Activated CD8-positive, alpha-beta T cell treated with anti-CD3 and anti-CD28 coated beads for 36 hours (primary cell): ENCODE measurements around the gene CASQ1. TPM values are rescaled to one million over a fixed set of nuclear protein-coding genes. Genes with fewer than 3 reads are reported as not detected.
A peak's percentile ranks its signal among the peaks of the same experiment; 100 is the strongest.

Source experiments
- ATAC-seq: fragments of 200-7000 bp; cut with Tn5 transposase; one replicate; pipeline ENCODE4 v1.10.0; 2021; ENCODE audit warnings: mild to moderate bottlenecking, moderate library complexity
- CTCF ChIA-PET: fragments of 350-600 bp; sonication (Branson Sonifier 250); formaldehyde crosslinking; loops from one replicate; lab custom pipeline; 2021; ENCODE audit warnings: antibody characterized with exemption; lab: Charles Lee
- POLR2A ChIA-PET: fragments of 350-600 bp; sonication (Branson Sonifier 250); formaldehyde crosslinking; loops from one replicate; lab custom pipeline; 2021; ENCODE audit warnings: antibody characterized with exemption; lab: Charles Lee
- DNase-seq: peaks from one replicate; pipeline ENCODE4 v3.0.0-alpha.2; 2020
- H3K27ac Mint-ChIP-seq: one replicate; pipeline ENCODE4 v1.8.0; 2021; ENCODE audit warnings: mild to moderate bottlenecking, mixed read lengths
- H3K27me3 Mint-ChIP-seq: one replicate; pipeline ENCODE4 v1.8.0; 2021; ENCODE audit warnings: mixed read lengths
- H3K36me3 Mint-ChIP-seq: one replicate; pipeline ENCODE4 v1.8.0; 2021; ENCODE audit warnings: low read depth, mixed read lengths
- H3K4me1 Mint-ChIP-seq: one replicate; pipeline ENCODE4 v1.8.0; 2021; ENCODE audit warnings: low read depth, mixed read lengths
- H3K4me3 Mint-ChIP-seq: one replicate; pipeline ENCODE4 v1.8.0; 2021; ENCODE audit warnings: mild to moderate bottlenecking, moderate library complexity, mixed read lengths
- H3K9me3 Mint-ChIP-seq: one replicate; pipeline ENCODE4 v1.8.0; 2021; ENCODE audit warnings: mixed read lengths
- intact Hi-C: fragments of 100-400 bp; cut with micrococcal nuclease; formaldehyde crosslinking; loops from one replicate; pipeline ENCODE4 v1.10.0; 2022
- total RNA-seq, 2 experiments: library from RNA; stranded (reverse); gene quantifications; one replicate each; pipeline ENCODE4 v1.2.3, GENCODE V29; 2021
- TF ChIP-seq, protein P1 (sequence below): fragments of 200-600 bp; IDR thresholded peaks from one replicate; pipeline ENCODE4 v1.8.0; 2022; ENCODE audit warnings: antibody characterized with exemption, mild to moderate bottlenecking

Gene CASQ1
- total RNA-seq, 2 experiments from 2014 or later = not detected

- Mint-ChIP-seq H3K4me3 (peak overlapping the region; percentile 82), H3K9me3 (no peaks in the 10 kb centered on the region), H3K4me1 (peaks cover 41% of the 10 kb centered on the region), H3K27me3 (no peaks in the 10 kb centered on the region), H3K36me3 (peaks cover 10% of the 10 kb centered on the region), H3K27ac (peak overlapping the region; percentile 82)
- ChIA-PET CTCF (interaction anchor here (0.6 to 5.9 kb wide), 9 partner anchors 9 to 119 kb away, joined by 3 to 31 read pairs (median 10); partner anchors contain the start of gene CASQ1), POLR2A (interaction anchor here (0.7 to 2.6 kb wide), 8 partner anchors 9 to 134 kb away, joined by 3 to 6 read pairs (median 3); no protein-coding TSS in a partner anchor)
- DNase-seq (peak; percentile 20), ATAC-seq (peak; percentile 26)
- TF ChIP-seq, protein P1, sequence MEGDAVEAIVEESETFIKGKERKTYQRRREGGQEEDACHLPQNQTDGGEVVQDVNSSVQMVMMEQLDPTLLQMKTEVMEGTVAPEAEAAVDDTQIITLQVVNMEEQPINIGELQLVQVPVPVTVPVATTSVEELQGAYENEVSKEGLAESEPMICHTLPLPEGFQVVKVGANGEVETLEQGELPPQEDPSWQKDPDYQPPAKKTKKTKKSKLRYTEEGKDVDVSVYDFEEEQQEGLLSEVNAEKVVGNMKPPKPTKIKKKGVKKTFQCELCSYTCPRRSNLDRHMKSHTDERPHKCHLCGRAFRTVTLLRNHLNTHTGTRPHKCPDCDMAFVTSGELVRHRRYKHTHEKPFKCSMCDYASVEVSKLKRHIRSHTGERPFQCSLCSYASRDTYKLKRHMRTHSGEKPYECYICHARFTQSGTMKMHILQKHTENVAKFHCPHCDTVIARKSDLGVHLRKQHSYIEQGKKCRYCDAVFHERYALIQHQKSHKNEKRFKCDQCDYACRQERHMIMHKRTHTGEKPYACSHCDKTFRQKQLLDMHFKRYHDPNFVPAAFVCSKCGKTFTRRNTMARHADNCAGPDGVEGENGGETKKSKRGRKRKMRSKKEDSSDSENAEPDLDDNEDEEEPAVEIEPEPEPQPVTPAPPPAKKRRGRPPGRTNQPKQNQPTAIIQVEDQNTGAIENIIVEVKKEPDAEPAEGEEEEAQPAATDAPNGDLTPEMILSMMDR = no peak
- intact Hi-C loops = loop anchor here (2.0 to 5.0 kb wide), 2 partner anchors 30 to 102 kb away; no protein-coding TSS in a partner anchor
Observed at GRCh38 chr1:160204526-160205241, 14.3 kb downstream of the CASQ1 start.

DNA sequence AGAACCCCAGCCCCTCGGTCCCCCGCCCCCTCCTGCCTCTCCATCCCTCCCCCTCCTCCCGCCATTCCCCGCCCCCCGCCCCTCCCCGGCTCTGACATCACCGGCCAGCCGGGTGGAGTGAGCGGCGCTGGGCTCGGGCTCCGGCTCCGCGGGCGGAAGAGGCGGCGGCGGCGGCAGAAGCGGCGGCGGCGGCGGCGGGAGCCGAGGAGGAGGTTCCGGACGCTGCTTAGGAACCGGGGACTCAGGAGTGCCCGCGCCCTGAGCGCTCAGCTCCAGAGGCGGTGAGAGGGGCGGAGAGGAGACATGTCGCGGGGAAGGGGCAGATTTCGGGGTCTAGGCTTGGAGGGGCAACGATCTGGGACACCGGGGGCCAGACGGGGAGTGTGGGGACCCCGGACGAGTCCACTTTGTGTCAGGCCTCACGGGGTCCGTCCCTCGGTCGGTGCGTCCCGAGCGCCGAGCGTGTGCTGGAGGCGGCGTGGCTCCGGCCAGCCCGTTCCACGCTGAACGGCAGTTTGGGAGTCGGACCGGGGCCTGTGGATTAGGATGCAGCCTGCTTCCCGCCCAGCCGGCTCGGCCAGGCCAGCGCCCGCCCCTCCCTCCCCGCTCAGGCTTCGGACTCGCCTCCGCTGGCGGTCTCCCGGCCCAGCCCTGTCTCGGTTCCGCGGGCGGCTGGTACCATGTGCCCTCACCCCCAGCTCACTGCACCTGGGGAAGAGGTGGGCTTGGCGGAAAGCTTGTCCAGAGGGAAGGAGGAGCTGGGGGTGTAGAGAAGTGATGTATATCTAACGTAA lies 15.1 kb downstream of the CASQ1 start, which contains the start of gene PEA15:
PEA15 (plus strand) TSS at position 143 of the 794 bp plus-strand sequence. CDS start 6,161 bp downstream, outside the sequence.
- ATAC-seq (peak; percentile 76), DNase-seq (peak; percentile 70)
- H3K9me3 Mint-ChIP-seq = no peaks in the 10 kb centered on the region
- ChIA-PET POLR2A (interaction anchor here (0.7 to 2.6 kb wide), 10 partner anchors 9 to 134 kb away, joined by 3 to 6 read pairs (median 3); no protein-coding TSS in a partner anchor), CTCF (interaction anchor here (0.6 to 5.9 kb wide), 7 partner anchors 12 to 120 kb away, joined by 3 to 31 read pairs (median 8); no protein-coding TSS in a partner anchor)
- peaks cover 16% of the 10 kb centered on the region for H3K36me3 Mint-ChIP-seq
- H3K4me1 Mint-ChIP-seq = peaks cover 48% of the 10 kb centered on the region
- H3K4me3 Mint-ChIP-seq = peak within 1 kb of the TSS; percentile 82
- TF ChIP-seq, protein P1 = no peak
- no peaks in the 10 kb centered on the region for H3K27me3 Mint-ChIP-seq
- H3K27ac Mint-ChIP-seq = peak within 1 kb of the TSS; percentile 87
- intact Hi-C loops = loop anchor here (2.0 to 5.0 kb wide), 2 partner anchors 29 to 103 kb away; no protein-coding TSS in a partner anchor

- CTCF ChIA-PET = interaction anchor here (0.9 to 5.9 kb wide), 6 partner anchors 12 to 121 kb away, joined by 3 to 31 read pairs (median 6); no protein-coding TSS in a partner anchor
Observed at GRCh38 chr1:160206036-160206389, 15.6 kb downstream of the CASQ1 start.

DNA sequence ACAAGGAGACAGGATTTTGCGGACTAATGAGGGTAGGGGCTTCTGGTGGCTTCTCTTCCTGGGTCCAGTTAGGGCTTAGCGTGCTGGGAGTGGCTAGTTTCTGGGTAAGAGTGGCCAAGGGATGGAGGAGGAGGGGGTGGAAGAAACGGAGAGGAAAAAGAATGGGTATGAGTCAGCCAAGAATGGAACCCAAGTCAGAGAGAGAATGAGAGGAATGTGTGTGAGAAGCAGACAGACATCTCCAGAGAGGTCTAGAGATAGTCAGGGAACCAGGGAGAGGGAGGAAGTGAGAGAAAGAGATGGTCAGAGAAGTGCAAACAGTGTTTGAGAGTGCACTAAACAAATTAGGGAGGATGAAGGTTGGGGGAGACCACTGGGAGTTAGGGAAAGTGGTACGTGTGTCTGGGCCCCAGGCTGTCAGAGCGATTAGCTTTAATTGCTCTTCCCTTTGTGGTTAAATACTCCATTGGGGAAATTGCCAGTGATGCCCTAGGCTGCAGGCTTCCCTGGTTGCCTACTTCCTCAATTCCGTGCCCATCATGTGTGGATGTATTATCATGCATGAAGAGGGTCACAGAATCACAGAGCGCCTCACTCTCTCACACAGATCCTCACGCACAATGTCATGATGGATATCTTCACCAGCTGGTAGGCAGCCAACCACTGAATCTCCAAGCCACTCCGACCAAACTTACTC lies 16.2 kb downstream of the CASQ1 start:
- H3K27ac Mint-ChIP-seq = peak overlapping the region; percentile 74
- no peaks in the 10 kb centered on the region for H3K27me3 Mint-ChIP-seq
- ChIA-PET POLR2A (interaction anchor here (0.8 to 2.2 kb wide), 5 partner anchors 13 to 68 kb away, joined by 3 to 6 read pairs (median 3); no protein-coding TSS in a partner anchor), CTCF (interaction anchor here (1.0 to 5.9 kb wide), 6 partner anchors 11 to 121 kb away, joined by 3 to 31 read pairs (median 6); no protein-coding TSS in a partner anchor)
- peaks cover 18% of the 10 kb centered on the region for H3K36me3 Mint-ChIP-seq
- intact Hi-C loops = loop anchor here (5.0 kb wide), 1 partner anchor 104 kb away; no protein-coding TSS in a partner anchor
- TF ChIP-seq, protein P1 = no peak
- no peaks in the 10 kb centered on the region for H3K9me3 Mint-ChIP-seq
- H3K4me1 Mint-ChIP-seq = peaks cover 48% of the 10 kb centered on the region
- DNase-seq (no peak), ATAC-seq (no peak)
- peak overlapping the region; percentile 82 for H3K4me3 Mint-ChIP-seq

More at GRCh38 chr1:160206036-160206389, 15.6 kb downstream of the CASQ1 start:
- ATAC-seq (peak; percentile 81), DNase-seq (peak; percentile 71)
- POLR2A ChIA-PET = interaction anchor here (0.9 to 2.6 kb wide), 5 partner anchors 10 to 69 kb away, joined by 3 to 6 read pairs (median 5); no protein-coding TSS in a partner anchor
- peak overlapping the region; percentile 74 for H3K27ac Mint-ChIP-seq
- TF ChIP-seq, protein P1 = no peak
- peaks cover 18% of the 10 kb centered on the region for H3K36me3 Mint-ChIP-seq
- intact Hi-C loops = loop anchor here (5.0 kb wide), 1 partner anchor 104 kb away; no protein-coding TSS in a partner anchor
- H3K4me3 Mint-ChIP-seq = peak overlapping the region; percentile 82
- peaks cover 48% of the 10 kb centered on the region for H3K4me1 Mint-ChIP-seq
- no peaks in the 10 kb centered on the region for H3K27me3 Mint-ChIP-seq
- H3K9me3 Mint-ChIP-seq = no peaks in the 10 kb centered on the region
